Measurements from ENCODE around the gene ATP11B. TPM values are rescaled to one million over a fixed set of nuclear protein-coding genes. Genes with fewer than 3 reads are reported as not detected.

Gene ATP11B
- polyA plus RNA-seq (2011; rRNA removed) (16.5 and 17.2 TPM in 2 replicates), polyA plus RNA-seq (2017; fragmentation: RNase III; extraction: RNeasy Plus Mini Kit Qiagen cat#74134 plus additional on column Dnase treatment) (9.1 to 10.1 TPM (median 10.0 TPM) in 3 replicates), polyA minus RNA-seq (2011; rRNA and poly(A)+ RNA removed) (11.2 and 13.3 TPM in 2 replicates)
- polyA plus RNA-seq (2012; cell fraction: cytosol; rRNA removed), result 2.3 and 2.6 TPM in 2 replicates
- polyA plus RNA-seq (2012; cell fraction: nucleus; rRNA removed), result 1.8 and 2.9 TPM in 2 replicates

- 0% methylated on average over 11 of the region's 74 CpGs for WGBS (ENCODE audit: missing lambda C conversion rate)
- peak; percentile 76 to 83 for ATAC-seq
These were observed at the start of gene ATP11B for GRCh38 chr3:182792901-182793662. TSS of gene ATP11B (plus strand) at chr3:182793504. CDS start at chr3:182793760, 256 bp downstream.

GRCh38 chr3:182746959-182747358 lies 46.3 kb upstream of the ATP11B start:
- POLR2A ChIA-PET, result no interaction called here
- CTCF ChIA-PET, result interaction anchor here (1.6 kb wide), 1 partner anchor 33 kb away, joined by 3 read pairs; no protein-coding TSS in a partner anchor
- Histone ChIP-seq H3K4me1 (no peaks in the 10 kb centered on the region), H3K4me2 (no peak overlapping the region), H3K27ac (no peak overlapping the region), H3K9me3 (no peaks in the 10 kb centered on the region), H3K4me3 (no peak overlapping the region)
- ATAC-seq (no peak), DNase-seq (ENCODE audit: low read depth in 1 of 2, low spot score in 1 of 2) (no peak), FAIRE-seq (no peak)
- TF ChIP-seq, protein P1, sequence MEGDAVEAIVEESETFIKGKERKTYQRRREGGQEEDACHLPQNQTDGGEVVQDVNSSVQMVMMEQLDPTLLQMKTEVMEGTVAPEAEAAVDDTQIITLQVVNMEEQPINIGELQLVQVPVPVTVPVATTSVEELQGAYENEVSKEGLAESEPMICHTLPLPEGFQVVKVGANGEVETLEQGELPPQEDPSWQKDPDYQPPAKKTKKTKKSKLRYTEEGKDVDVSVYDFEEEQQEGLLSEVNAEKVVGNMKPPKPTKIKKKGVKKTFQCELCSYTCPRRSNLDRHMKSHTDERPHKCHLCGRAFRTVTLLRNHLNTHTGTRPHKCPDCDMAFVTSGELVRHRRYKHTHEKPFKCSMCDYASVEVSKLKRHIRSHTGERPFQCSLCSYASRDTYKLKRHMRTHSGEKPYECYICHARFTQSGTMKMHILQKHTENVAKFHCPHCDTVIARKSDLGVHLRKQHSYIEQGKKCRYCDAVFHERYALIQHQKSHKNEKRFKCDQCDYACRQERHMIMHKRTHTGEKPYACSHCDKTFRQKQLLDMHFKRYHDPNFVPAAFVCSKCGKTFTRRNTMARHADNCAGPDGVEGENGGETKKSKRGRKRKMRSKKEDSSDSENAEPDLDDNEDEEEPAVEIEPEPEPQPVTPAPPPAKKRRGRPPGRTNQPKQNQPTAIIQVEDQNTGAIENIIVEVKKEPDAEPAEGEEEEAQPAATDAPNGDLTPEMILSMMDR (IDR thresholded peaks at IDR 0.05), result no peak
- no peak for TF ChIP-seq PHF8 (IDR thresholded peaks at IDR 0.05; ENCODE audit: borderline replicate concordance, low read depth)
- no peak for TF ChIP-seq MYC (IDR thresholded peaks at IDR 0.05; ENCODE audit: borderline replicate concordance, low read length)
- no peak for TF ChIP-seq CBX8 (IDR thresholded peaks at IDR 0.05)
- no peak for TF ChIP-seq MAZ (IDR thresholded peaks at IDR 0.05; ENCODE audit: borderline replicate concordance, low read depth, low read length)
- no peak for TF ChIP-seq NFE2L2 (conservative IDR thresholded peaks at IDR 0.05; ENCODE audit: low read length)
- no peak for TF ChIP-seq MAX (IDR thresholded peaks at IDR 0.05)
- no peak for TF ChIP-seq NPAS2 (CRISPR knock-in tag; IDR thresholded peaks at IDR 0.05; ENCODE audit: borderline replicate concordance)
- no peak for TF ChIP-seq POLR2AphosphoS2 (conservative IDR thresholded peaks at IDR 0.05; ENCODE audit: low read length)
- no peak for TF ChIP-seq HOXB5 (CRISPR knock-in tag; IDR thresholded peaks at IDR 0.05)
- no peak for TF ChIP-seq ATOH8 (CRISPR knock-in tag; IDR thresholded peaks at IDR 0.05; ENCODE audit: low read depth)
- 16% methylated on average over 3 of the region's 3 CpGs for WGBS (ENCODE audit: missing lambda C conversion rate)

More at GRCh38 chr3:182792901-182793662, at the start of gene ATP11B:
- Histone ChIP-seq H3K27ac (peak within 1 kb of the TSS; percentile 87 to 93), H3K4me3 (peak within 1 kb of the TSS; percentile 98), H3K4me1 (peaks cover 10% of the 10 kb centered on the region), H3K9me3 (no peaks in the 10 kb centered on the region), H3K4me2 (peak within 1 kb of the TSS; percentile 80)
- CTCF ChIA-PET, result no interaction called here
- no peak for FAIRE-seq
- peak in 1 of 2 experiments; percentile 66; a peak in 2 of 5 replicates for TF ChIP-seq JUN (IDR thresholded peaks at IDR 0.05)
- no peak for TF ChIP-seq GATA3 (IDR thresholded peaks at IDR 0.05; ENCODE audit: borderline replicate concordance)
- no peak for TF ChIP-seq USF2 (IDR thresholded peaks at IDR 0.05)
- peak; percentile 56; the same call in 1 of the 3 replicates for TF ChIP-seq BCL3 (IDR thresholded peaks at IDR 0.05)
- peak; percentile 32; the same call in 1 of the 2 replicates for TF ChIP-seq PHF8 (IDR thresholded peaks at IDR 0.05; ENCODE audit: borderline replicate concordance, low read depth)
- TF ChIP-seq POLR2A (IDR thresholded peaks at IDR 0.05; ENCODE audit: low read length), result peak; percentile 64
- peak; percentile 45 to 48 for DNase-seq (ENCODE audit: low read depth in 1 of 2, low spot score in 1 of 2)
- POLR2A ChIA-PET, result interaction anchor here (0.6 to 1.3 kb wide), 2 partner anchors 79 to 179 kb away, joined by 3 to 5 read pairs; no protein-coding TSS in a partner anchor

Data from A549 (cell line).